ENCODE measurements around the gene LRRK1.

Gene LRRK1, protein sequence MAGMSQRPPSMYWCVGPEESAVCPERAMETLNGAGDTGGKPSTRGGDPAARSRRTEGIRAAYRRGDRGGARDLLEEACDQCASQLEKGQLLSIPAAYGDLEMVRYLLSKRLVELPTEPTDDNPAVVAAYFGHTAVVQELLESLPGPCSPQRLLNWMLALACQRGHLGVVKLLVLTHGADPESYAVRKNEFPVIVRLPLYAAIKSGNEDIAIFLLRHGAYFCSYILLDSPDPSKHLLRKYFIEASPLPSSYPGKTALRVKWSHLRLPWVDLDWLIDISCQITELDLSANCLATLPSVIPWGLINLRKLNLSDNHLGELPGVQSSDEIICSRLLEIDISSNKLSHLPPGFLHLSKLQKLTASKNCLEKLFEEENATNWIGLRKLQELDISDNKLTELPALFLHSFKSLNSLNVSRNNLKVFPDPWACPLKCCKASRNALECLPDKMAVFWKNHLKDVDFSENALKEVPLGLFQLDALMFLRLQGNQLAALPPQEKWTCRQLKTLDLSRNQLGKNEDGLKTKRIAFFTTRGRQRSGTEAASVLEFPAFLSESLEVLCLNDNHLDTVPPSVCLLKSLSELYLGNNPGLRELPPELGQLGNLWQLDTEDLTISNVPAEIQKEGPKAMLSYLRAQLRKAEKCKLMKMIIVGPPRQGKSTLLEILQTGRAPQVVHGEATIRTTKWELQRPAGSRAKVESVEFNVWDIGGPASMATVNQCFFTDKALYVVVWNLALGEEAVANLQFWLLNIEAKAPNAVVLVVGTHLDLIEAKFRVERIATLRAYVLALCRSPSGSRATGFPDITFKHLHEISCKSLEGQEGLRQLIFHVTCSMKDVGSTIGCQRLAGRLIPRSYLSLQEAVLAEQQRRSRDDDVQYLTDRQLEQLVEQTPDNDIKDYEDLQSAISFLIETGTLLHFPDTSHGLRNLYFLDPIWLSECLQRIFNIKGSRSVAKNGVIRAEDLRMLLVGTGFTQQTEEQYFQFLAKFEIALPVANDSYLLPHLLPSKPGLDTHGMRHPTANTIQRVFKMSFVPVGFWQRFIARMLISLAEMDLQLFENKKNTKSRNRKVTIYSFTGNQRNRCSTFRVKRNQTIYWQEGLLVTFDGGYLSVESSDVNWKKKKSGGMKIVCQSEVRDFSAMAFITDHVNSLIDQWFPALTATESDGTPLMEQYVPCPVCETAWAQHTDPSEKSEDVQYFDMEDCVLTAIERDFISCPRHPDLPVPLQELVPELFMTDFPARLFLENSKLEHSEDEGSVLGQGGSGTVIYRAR (N-terminal part only)

GRCh38 chr15:100918690-100919480 is at the start of gene LRRK1:
TSS of gene LRRK1 (plus strand) at chr15:100919357. CDS start at chr15:100924633, 5,276 bp downstream.
- DNase-seq (ENCODE audit: low read depth in 1 of 2, low spot score in 1 of 2): no peak

- DNase-seq (ENCODE audit: low read depth in 1 of 2, low spot score in 1 of 2): peak in 1 of 2 donors; percentile 32
These were observed 46.0 kb upstream of the LRRK1 start for GRCh38 chr15:100873029-100873677.

DNA sequence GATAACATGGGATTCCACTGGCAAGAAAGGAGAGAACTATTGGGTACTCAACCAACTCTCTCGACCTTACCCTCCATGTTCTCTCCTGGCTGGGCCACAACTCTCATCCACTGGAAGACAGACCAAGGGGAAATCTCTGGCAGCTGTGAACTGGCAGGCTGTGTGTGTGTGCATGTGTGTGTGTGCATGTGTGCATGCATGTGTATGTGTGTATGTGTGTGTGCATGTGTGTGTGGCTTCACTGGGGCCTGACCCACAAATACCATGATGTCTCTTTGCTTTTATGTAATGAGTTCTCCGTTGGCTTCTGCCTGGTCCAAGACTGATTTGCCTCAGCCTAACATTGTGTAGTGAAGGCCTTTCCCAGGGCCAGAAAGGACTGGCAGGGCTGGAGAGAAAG is 43.7 kb upstream of the LRRK1 start:
- DNase-seq (ENCODE audit: low read depth in 1 of 2, low spot score in 1 of 2): no peak

- no peak for DNase-seq (ENCODE audit: low read depth in 1 of 2, low spot score in 1 of 2)
These were observed 43.2 kb upstream of the LRRK1 start for GRCh38 chr15:100875976-100876375.

DNA sequence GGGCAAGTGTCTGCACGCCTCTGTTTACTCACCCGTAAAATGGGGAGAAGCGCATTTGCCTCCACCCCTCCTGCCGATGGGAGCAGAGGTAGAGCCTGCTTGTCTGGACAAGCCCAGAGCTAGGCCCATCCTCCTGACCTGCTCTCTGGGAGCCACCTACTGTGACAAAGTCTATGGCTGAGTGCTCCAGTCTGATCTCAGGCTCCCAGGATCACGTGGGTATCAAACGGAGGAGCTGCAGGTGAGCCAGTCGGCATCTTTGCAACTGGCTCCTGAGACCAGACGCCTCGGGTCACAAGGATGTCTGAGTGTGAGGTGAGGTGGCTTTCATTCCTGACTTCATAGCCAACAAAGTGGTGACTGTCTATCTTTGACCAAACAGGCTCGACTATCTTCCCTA is 41.6 kb upstream of the LRRK1 start:
- no peak for DNase-seq (ENCODE audit: low read depth in 1 of 2, low spot score in 1 of 2)

DNA sequence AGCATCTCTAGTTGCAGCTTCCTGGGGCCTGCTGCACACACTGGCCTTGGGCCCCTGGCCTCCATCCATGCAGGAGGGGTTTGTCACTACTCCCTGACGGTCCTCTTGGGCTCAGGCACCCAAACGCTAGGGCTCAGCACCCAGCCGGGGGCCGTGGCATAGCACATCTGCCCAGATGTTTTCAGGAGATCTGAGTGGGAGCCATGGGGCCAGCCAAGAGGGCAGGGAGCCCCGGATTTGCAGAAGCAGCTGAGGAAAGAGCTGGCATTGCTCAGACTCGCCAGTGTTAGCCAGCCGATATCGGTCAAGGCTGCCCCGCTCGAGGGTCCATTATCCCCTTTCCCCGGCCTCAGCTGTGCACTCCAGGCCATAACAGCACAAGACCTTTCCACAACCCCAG is 41.0 kb upstream of the LRRK1 start:
- no peak for DNase-seq (ENCODE audit: low read depth in 1 of 2, low spot score in 1 of 2)

- DNase-seq (ENCODE audit: low read depth in 1 of 2, low spot score in 1 of 2): no peak
These were observed 40.5 kb upstream of the LRRK1 start for GRCh38 chr15:100878648-100879047.

DNA sequence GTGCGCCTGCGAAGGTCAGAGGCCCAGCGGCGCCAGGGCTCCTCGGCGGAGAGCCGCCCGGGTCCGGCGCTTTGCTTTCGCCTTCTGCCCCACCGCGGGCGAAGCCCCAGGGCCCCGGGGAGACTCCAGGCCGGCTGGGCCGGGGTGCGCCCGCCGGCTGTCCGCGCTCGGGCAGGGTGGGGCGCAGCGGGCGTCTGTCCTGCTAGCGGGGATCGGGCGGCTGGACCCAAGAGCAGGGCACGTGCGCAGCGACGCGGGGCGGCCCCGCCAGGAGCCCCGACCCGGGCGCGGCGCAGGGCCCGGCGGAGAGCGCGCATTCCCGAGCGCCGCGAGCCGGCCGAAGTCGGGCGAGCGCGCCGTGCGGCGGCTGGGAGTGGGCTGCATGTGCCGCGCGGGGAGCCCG is 40.1 kb upstream of the LRRK1 start:
- DNase-seq (ENCODE audit: low read depth in 1 of 2, low spot score in 1 of 2): no peak

DNA sequence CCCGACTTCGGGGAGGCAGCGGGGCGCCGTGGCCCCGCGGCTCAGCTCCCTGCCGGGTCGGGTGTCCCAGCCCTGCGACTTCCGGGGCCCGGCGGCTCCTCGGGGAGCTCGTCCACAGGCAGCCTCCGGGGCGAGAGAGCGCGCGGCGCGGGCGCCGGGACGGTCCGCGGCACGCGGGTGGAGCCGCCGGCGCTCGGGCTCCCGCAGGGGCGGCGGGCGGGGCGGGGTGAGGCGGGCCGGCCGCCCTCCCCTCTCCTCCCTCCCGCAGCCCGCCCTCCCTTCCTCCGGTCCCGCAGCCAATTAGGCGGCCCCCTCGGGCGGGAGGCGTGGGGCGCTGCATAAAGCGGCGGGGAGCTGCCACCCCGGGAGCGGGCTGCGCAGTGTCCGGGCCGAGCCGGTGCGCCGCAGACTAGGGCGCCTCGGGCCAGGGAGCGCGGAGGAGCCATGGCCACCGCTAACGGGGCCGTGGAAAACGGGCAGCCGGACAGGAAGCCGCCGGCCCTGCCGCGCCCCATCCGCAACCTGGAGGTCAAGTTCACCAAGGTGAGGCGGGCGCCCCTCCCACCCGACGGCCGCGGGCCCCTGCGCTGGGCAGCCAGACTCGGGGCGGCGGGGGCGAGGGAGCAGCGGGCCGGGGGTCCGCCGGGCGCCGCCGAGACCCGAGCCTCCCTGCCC is 39.6 kb upstream of the LRRK1 start, which contains the start of gene ALDH1A3:
TSS of gene ALDH1A3 (plus strand) at position 368 of the 675 bp plus-strand sequence. CDS start at position 445, 77 bp downstream.
- no peak for DNase-seq (ENCODE audit: low read depth in 1 of 2, low spot score in 1 of 2)

DNA sequence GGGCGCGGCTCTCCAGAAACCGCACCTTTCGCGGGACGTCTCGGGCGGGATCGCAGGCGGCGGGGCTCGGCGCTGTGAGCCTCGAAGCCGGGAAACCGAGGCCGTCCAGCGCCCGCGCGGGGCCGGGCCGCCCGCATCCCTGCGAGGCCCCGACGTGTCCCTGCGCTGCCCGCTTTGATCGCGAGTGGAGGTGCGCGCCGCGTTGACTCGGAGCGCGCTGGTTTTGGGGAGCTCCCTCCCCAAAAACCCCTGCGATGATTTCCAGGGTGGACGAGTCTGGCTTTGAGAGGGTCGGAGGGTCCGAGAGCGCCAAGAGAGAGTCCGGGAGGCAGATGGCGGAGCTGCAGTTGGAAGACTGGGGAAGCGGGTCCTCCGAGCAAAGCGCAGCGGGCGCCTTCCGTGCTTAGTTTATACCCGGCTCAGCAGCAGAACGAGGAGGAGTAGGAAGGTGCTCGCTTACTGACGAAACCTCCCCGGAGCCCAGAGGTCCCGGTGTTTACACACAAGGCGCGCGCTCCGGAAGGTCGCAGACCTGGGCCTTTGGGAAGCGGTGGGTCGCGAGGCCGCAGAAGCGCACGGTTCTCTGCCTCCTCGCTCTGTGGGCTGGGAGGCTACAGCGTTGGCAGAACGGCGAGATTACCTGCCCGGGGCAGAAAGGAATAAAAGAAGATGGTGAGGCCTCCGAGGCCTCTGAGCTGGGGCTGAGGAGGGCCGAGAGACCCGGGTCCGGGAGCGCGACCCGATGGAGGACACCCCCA is 38.8 kb upstream of the LRRK1 start:
- DNase-seq (ENCODE audit: low read depth in 1 of 2, low spot score in 1 of 2): no peak

- no peak for DNase-seq (ENCODE audit: low read depth in 1 of 2, low spot score in 1 of 2)
These were observed 38.3 kb upstream of the LRRK1 start for GRCh38 chr15:100880897-100881242.

DNA sequence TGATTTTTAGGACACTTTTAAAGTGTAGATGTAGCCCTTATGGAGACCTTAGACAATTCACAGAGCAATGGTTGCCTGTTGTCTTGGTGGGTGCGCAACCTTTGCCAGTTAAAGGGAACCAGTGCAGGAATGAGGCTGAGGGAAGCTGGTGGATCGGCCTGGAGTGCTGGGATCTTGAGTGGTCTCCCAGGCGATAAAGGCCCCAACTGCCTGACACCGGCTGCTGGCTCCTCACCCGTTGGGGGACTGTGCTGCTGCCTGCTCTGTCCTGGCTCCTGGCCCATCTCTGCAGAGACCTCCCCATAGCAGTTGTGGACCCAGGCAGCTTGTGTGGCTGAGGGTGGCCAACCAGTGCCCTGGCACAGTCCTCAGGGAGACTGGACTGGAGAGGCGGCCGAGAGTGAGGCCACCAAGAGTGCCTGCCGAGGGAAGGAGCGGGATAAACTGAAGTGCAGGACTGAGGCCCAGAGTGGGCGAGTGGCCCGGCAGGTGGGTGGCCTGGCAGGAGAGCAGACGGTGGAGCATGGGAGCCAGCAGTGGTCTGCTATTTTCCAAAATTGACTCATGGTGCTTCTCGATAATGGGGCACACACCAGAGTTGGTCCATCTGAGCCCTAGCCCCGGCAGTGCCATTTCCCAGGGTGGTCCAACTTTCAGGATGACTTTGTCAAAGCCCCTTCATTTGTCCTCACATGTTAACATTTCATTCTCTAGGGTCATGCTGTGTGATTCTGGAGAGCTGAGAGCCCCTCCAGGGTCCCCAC is 37.4 kb upstream of the LRRK1 start:
- DNase-seq (ENCODE audit: low read depth in 1 of 2, low spot score in 1 of 2): no peak

DNA sequence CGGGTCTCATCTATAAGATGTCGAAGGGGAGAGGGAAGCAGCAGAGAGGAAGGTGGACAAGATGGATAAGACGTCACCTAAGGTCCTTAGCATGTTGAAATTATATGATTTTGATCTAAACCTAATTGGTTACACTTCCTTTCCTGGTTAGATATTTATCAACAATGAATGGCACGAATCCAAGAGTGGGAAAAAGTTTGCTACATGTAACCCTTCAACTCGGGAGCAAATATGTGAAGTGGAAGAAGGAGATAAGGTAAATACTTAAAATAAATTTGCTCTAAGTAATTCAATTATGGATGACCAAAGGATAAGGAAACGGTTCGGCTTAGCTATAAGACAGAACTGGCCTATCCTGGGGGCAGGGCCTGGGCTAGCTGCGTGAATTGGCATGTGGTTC is 34.0 kb upstream of the LRRK1 start:
- DNase-seq (ENCODE audit: low read depth in 1 of 2, low spot score in 1 of 2): no peak

DNA sequence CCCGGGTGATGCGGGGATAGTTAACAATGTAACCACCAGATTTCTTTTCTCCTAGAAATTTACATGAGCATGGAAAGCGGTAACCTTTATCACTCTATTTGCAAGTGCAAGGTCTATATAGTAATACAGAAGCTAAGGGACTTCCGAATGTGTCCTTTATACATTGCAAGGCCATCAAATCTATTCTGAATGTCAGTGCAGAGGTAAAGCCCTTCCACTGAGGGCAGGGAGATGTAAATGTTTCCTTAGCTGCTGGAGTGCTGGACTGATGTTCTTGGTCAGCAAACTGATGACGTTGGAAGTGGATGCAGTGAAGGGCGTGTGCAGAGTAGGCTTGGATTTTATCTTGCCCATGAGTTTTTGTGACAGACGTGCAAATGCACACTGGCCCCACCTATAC is 33.3 kb upstream of the LRRK1 start:
- DNase-seq (ENCODE audit: low read depth in 1 of 2, low spot score in 1 of 2): no peak

DNA sequence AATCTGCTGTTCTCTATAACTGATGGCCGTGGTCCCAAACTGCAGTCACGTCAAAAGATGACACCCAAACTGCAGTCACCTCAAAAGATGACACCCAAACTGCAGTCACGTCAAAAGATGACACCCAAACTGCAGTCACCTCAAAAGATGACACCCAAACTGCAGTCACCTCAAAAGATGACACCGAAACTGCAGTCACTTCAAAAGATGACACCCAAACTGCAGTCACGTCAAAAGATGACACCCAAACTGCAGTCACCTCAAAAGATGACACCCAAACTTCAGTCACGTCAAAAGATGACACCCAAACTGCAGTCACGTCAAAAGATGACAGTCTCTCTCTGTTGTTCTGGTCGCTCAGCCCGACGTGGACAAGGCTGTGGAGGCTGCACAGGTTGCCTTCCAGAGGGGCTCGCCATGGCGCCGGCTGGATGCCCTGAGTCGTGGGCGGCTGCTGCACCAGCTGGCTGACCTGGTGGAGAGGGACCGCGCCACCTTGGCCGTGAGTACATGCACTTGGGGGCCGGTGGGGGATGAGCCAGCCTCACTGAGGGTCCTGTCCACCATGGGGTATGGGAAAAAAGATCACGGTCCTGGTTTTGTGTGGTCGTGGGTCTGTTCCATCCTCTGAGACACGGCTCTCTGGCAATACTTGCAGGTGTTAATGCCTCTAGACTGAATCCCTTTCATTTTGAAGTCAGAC is 31.8 kb upstream of the LRRK1 start:
- DNase-seq (ENCODE audit: low read depth in 1 of 2, low spot score in 1 of 2): no peak

- no peak for DNase-seq (ENCODE audit: low read depth in 1 of 2, low spot score in 1 of 2)
These were observed 29.6 kb upstream of the LRRK1 start for GRCh38 chr15:100889385-100890050.

Data from activated CD4-positive, alpha-beta T cell treated with anti-CD3 and anti-CD28 coated beads, Interleukin-2, amount 50 U/mL, for 24 hours (primary cell).